GM10266 (cell line): Measurements from ENCODE around the gene AMH.

ENCODE experiments used
- DNase-seq: peaks from one replicate; pipeline ENCODE4 v3.0.0; 2012; ENCODE audit errors: extremely low spot score
- CTCF ChIP-seq: IDR thresholded peaks from 2 replicates; pipeline ENCODE4 v1.5.1; 2012; ENCODE audit warnings: mild to moderate bottlenecking, low read depth; ENCODE audit not compliant: control insufficient read depth, insufficient read depth; ENCODE audit errors: missing control alignments

The AMH gene

GRCh38 chr19:2300533-2300932 lies 51.4 kb downstream of the AMH start:
- no peak for TF ChIP-seq CTCF
- no peak for DNase-seq
